ENCODE measurements around the gene PTPRE.

PTPRE gene

GRCh38 chr10:127964621-127965020 lies 57.7 kb downstream of the PTPRE start:
- Histone ChIP-seq H3K4me1 (no peaks in the 10 kb centered on the region), H3K79me2 (no peaks in the 10 kb centered on the region), H3K27ac (no peak overlapping the region), H3K9ac (no peak overlapping the region), H3K4me3 (ENCODE audit: low read depth, low read length) (no peak overlapping the region), H2AFZ (no peak overlapping the region), H3K27me3 (ENCODE audit: control insufficient read depth, insufficient read depth, low read length) (no peaks in the 10 kb centered on the region), H3K36me3 (ENCODE audit: control insufficient read depth, insufficient read depth, low read length) (no peaks in the 10 kb centered on the region), H3K4me2 (ENCODE audit: low read length) (no peak overlapping the region), H3K9me3 (ENCODE audit: control insufficient read depth, low read length) (no peaks in the 10 kb centered on the region)
- TF ChIP-seq, protein P1, sequence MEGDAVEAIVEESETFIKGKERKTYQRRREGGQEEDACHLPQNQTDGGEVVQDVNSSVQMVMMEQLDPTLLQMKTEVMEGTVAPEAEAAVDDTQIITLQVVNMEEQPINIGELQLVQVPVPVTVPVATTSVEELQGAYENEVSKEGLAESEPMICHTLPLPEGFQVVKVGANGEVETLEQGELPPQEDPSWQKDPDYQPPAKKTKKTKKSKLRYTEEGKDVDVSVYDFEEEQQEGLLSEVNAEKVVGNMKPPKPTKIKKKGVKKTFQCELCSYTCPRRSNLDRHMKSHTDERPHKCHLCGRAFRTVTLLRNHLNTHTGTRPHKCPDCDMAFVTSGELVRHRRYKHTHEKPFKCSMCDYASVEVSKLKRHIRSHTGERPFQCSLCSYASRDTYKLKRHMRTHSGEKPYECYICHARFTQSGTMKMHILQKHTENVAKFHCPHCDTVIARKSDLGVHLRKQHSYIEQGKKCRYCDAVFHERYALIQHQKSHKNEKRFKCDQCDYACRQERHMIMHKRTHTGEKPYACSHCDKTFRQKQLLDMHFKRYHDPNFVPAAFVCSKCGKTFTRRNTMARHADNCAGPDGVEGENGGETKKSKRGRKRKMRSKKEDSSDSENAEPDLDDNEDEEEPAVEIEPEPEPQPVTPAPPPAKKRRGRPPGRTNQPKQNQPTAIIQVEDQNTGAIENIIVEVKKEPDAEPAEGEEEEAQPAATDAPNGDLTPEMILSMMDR (IDR thresholded peaks at IDR 0.05): no peak

- TF ChIP-seq, protein P1 (IDR thresholded peaks at IDR 0.05): no peak
- H2AFZ ChIP-seq: no peak overlapping the region
- H3K4me2 ChIP-seq (ENCODE audit: low read length): no peak overlapping the region
- H3K4me3 ChIP-seq (ENCODE audit: low read depth, low read length): no peak overlapping the region
- H3K9me3 ChIP-seq (ENCODE audit: control insufficient read depth, low read length): no peaks in the 10 kb centered on the region
- no peaks in the 10 kb centered on the region for H3K27me3 ChIP-seq (ENCODE audit: control insufficient read depth, insufficient read depth, low read length)
- no peak overlapping the region for H3K27ac ChIP-seq
- H3K9ac ChIP-seq: no peak overlapping the region
- no peaks in the 10 kb centered on the region for H3K36me3 ChIP-seq (ENCODE audit: control insufficient read depth, insufficient read depth, low read length)
- H3K79me2 ChIP-seq: no peaks in the 10 kb centered on the region
- no peaks in the 10 kb centered on the region for H3K4me1 ChIP-seq
These were observed 60.0 kb downstream of the PTPRE start for GRCh38 chr10:127966875-127967274.

- Histone ChIP-seq H3K79me2 (no peaks in the 10 kb centered on the region), H3K27ac (no peak overlapping the region), H3K9ac (no peak overlapping the region), H3K36me3 (ENCODE audit: control insufficient read depth, insufficient read depth, low read length) (no peaks in the 10 kb centered on the region), H3K4me2 (ENCODE audit: low read length) (no peak overlapping the region), H3K4me1 (no peaks in the 10 kb centered on the region), H3K9me3 (ENCODE audit: control insufficient read depth, low read length) (no peaks in the 10 kb centered on the region), H3K4me3 (ENCODE audit: low read depth, low read length) (no peak overlapping the region), H2AFZ (no peak overlapping the region), H3K27me3 (ENCODE audit: control insufficient read depth, insufficient read depth, low read length) (no peaks in the 10 kb centered on the region)
- TF ChIP-seq, protein P1 (IDR thresholded peaks at IDR 0.05): no peak
These were observed 61.1 kb downstream of the PTPRE start for GRCh38 chr10:127968027-127968441.

- H2AFZ ChIP-seq: no peak overlapping the region
- no peaks in the 10 kb centered on the region for H3K79me2 ChIP-seq
- no peak overlapping the region for H3K9ac ChIP-seq
- H3K27me3 ChIP-seq (ENCODE audit: control insufficient read depth, insufficient read depth, low read length): no peaks in the 10 kb centered on the region
- H3K4me2 ChIP-seq (ENCODE audit: low read length): no peak overlapping the region
- H3K27ac ChIP-seq: no peak overlapping the region
- TF ChIP-seq, protein P1 (IDR thresholded peaks at IDR 0.05): no peak
- H3K36me3 ChIP-seq (ENCODE audit: control insufficient read depth, insufficient read depth, low read length): no peaks in the 10 kb centered on the region
- H3K9me3 ChIP-seq (ENCODE audit: control insufficient read depth, low read length): no peaks in the 10 kb centered on the region
- H3K4me3 ChIP-seq (ENCODE audit: low read depth, low read length): no peak overlapping the region
- no peaks in the 10 kb centered on the region for H3K4me1 ChIP-seq
These were observed 61.8 kb downstream of the PTPRE start for GRCh38 chr10:127968659-127969058.

DNA sequence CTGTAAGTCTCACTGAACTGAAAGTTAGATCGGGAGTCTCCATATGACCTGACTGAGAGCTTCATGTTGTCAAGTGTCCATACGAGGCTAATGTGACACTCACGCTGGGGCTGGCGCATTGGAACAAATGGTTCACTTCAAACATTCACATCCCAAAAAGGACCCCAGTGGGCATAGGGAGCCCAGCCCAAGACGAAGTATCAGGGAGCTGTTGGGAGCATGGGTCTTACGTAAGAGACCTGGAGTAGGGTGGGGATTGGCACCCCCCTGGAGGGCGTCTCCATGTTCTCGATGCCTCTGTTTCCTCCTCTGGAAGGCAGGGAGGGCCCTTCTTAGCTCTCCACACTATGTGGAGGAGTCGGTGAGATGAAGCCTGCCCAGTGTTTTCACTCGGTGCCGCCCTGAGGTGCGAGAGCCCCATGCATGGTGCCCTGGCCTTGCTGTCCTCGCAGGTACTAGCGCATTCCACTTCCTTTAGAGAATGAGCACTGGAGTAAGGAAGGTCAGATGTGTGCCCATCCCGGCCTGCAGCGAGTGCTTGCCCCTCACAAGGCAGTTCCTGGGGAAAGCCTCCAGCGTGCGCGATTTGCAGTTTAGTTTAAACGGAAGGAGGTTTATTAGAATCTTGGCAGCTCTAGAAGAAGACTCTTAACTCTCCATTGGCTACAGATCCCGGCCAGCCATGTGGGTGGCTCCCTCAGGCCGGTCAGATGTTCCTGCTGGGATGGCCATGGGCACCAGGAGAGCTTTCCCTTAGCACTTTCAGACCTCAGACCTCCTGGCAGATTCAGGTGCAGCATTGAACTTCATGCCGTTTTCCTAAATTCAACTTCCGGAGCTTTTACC lies 64.4 kb downstream of the PTPRE start:
- H3K4me2 ChIP-seq (ENCODE audit: low read length): no peak overlapping the region
- no peak overlapping the region for H2AFZ ChIP-seq
- TF ChIP-seq, protein P1 (IDR thresholded peaks at IDR 0.05): no peak
- H3K4me1 ChIP-seq: no peaks in the 10 kb centered on the region
- no peaks in the 10 kb centered on the region for H3K27me3 ChIP-seq (ENCODE audit: control insufficient read depth, insufficient read depth, low read length)
- H3K4me3 ChIP-seq (ENCODE audit: low read depth, low read length): no peak overlapping the region
- H3K79me2 ChIP-seq: no peaks in the 10 kb centered on the region
- no peak overlapping the region for H3K27ac ChIP-seq
- no peaks in the 10 kb centered on the region for H3K9me3 ChIP-seq (ENCODE audit: control insufficient read depth, low read length)
- no peak overlapping the region for H3K9ac ChIP-seq
- H3K36me3 ChIP-seq (ENCODE audit: control insufficient read depth, insufficient read depth, low read length): no peaks in the 10 kb centered on the region

All from parathyroid adenoma (tissue), 2 donors.